Left ventricle myocardium inferior (tissue), 1 donor: ENCODE measurements around the gene ENOX2. TPM values are rescaled to one million over a fixed set of nuclear protein-coding genes. Genes with fewer than 3 reads are reported as not detected.
"Not testable (repeated sequence)": the region's sequence is repeated elsewhere in the genome, so short reads cannot be mapped to it uniquely, and the experiment has no call there.

Experiments
- DNase-seq: peaks from one replicate; pipeline ENCODE4 v3.0.0-alpha.2; 2020
- H3K27ac ChIP-seq: fragments of 200-600 bp; replicated peaks from 2 replicates; pipeline ENCODE4 v1.8.0; 2021
- H3K27me3 ChIP-seq: fragments of 200-600 bp; 2 replicates; pipeline ENCODE4 v1.8.0; 2021; ENCODE audit warnings: low read depth
- H3K36me3 ChIP-seq: fragments of 200-600 bp; 2 replicates; pipeline ENCODE4 v1.8.0; 2021
- H3K4me1 ChIP-seq: fragments of 200-600 bp; 2 replicates; pipeline ENCODE4 v1.8.0; 2021
- H3K4me3 ChIP-seq: fragments of 200-600 bp; 2 replicates; pipeline ENCODE4 v1.8.0; 2021; ENCODE audit warnings: mild to moderate bottlenecking, moderate library complexity
- H3K9me3 ChIP-seq: fragments of 200-600 bp; replicated peaks from 2 replicates; pipeline ENCODE4 v1.8.0; 2021
- intact Hi-C: fragments of 100-400 bp; cut with micrococcal nuclease; formaldehyde crosslinking; loops from one replicate; pipeline ENCODE4 v1.11.0; 2022
- total RNA-seq: library from RNA; stranded (reverse); fragmentation: NEBNext Ultra II Directional; extraction: Animal tissue kit (Norgen Biotek cat#: 25700); gene quantifications from one replicate; pipeline ENCODE4 v1.2.1, GENCODE V29; 2021
- TF ChIP-seq, protein P1 (sequence below): fragments of 200-600 bp; IDR thresholded peaks from 2 replicates; pipeline ENCODE4 v1.8.0; 2021; ENCODE audit warnings: antibody characterized with exemption, mild to moderate bottlenecking, borderline replicate concordance
- donor health status: DM: no; HTN: yes; CAD: no; lungs with severe emphysema.

Gene ENOX2
- total RNA-seq, 1 donor from 2014 or later: 14.1 TPM

DNA sequence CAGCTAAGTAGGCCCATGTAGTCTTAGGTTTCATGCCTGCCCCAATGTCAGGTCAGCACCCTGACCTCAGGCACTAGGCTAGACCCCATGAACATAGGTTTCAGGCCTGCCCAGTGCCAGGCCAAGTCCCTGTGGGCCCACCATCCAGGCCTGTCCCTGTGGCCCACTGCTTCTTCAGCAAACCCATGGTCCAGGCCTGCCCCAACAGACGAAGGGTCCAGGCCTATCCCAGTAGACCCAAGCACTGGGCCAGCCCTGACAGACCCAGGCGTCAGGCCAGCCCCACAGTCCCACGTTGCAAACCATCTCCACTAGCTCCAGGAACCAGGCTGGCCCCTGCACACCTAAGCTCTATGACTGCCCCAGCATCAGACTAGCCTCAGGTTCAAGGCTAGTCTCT is 92.4 kb downstream of the ENOX2 start:
- Histone ChIP-seq H3K4me3 (no peak overlapping the region), H3K9me3 (peaks cover 9% of the 10 kb centered on the region), H3K4me1 (no peaks in the 10 kb centered on the region), H3K27ac (no peak overlapping the region), H3K36me3 (no peaks in the 10 kb centered on the region), H3K27me3 (no peaks in the 10 kb centered on the region)
- no peak for DNase-seq
- intact Hi-C loops: no loop called here
- TF ChIP-seq, protein P1, sequence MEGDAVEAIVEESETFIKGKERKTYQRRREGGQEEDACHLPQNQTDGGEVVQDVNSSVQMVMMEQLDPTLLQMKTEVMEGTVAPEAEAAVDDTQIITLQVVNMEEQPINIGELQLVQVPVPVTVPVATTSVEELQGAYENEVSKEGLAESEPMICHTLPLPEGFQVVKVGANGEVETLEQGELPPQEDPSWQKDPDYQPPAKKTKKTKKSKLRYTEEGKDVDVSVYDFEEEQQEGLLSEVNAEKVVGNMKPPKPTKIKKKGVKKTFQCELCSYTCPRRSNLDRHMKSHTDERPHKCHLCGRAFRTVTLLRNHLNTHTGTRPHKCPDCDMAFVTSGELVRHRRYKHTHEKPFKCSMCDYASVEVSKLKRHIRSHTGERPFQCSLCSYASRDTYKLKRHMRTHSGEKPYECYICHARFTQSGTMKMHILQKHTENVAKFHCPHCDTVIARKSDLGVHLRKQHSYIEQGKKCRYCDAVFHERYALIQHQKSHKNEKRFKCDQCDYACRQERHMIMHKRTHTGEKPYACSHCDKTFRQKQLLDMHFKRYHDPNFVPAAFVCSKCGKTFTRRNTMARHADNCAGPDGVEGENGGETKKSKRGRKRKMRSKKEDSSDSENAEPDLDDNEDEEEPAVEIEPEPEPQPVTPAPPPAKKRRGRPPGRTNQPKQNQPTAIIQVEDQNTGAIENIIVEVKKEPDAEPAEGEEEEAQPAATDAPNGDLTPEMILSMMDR: no peak

DNA sequence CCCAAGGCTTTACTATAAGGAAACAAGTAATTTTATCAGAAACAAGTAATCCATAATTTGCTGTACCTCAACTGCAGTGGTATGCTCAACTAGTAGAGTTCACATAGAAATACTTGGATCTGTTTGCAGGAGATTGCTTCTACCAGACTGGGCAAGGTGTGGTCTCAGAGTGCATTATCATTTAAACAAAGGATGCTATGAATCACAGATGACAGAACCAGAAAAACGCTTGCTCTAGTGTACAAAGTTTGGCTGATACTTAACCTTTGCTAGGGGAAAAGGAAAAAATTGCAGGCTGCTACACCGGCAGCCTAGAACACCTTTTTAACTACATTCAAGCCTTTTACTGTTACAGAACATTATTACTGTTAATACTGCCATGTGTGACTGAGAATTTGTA is 97.1 kb downstream of the ENOX2 start:
- H3K4me3 ChIP-seq: no peak overlapping the region
- DNase-seq: no peak

DNA sequence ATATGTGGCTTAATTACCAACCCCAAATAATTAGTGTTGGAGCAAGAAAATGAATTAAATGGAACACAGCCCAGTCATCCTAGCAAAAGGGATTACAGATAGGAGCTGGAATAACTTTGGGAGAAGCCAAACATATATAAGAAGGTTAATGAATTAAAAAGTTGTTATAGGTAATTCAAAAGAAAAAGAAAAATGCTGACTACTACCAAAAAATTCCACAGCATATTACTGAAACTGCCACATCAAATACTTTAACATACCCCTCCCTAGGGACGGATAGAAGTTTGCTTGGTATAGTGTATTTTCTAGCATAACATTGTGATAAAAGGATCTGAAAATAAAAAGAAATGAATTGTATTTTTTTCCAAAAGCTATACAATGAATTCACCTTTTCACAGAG is 99.5 kb downstream of the ENOX2 start:
- DNase-seq: no peak
- no peak overlapping the region for H3K27ac ChIP-seq
- H3K27me3 ChIP-seq: no peaks in the 10 kb centered on the region
- H3K9me3 ChIP-seq: no peaks in the 10 kb centered on the region
- no peaks in the 10 kb centered on the region for H3K36me3 ChIP-seq
- no peak overlapping the region for H3K4me3 ChIP-seq
- H3K4me1 ChIP-seq: no peaks in the 10 kb centered on the region
- TF ChIP-seq, protein P1: no peak
- intact Hi-C loops: no loop called here

More for the DNA sequence above, 97.1 kb downstream of the ENOX2 start:
- no peak overlapping the region for H3K27ac ChIP-seq
- no peaks in the 10 kb centered on the region for H3K27me3 ChIP-seq
- no peaks in the 10 kb centered on the region for H3K36me3 ChIP-seq
- intact Hi-C loops: no loop called here
- H3K9me3 ChIP-seq: no peaks in the 10 kb centered on the region
- H3K4me1 ChIP-seq: no peaks in the 10 kb centered on the region
- TF ChIP-seq, protein P1: no peak

DNA sequence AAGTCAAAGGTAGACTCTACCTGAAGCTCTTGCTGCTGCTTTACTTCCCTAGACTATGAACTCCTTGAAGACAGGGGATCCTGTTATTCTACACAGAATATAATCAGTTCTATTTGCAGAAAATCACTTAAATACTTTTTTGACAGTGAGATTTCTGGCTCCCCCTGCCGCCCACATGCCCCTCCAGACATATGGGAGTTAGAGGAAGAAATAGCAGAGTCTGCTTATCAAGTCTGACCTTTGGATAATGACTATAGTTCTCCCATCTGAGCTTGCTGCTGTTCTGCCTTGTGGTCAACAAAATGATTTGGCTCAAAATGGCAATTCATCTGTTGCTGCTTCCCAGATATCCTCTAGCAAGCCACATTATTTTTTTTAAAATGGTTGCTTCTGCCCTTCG is 101.1 kb downstream of the ENOX2 start:
- TF ChIP-seq, protein P1: no peak
- Histone ChIP-seq H3K27ac (no peak overlapping the region), H3K4me3 (no peak overlapping the region), H3K9me3 (no peaks in the 10 kb centered on the region), H3K27me3 (no peaks in the 10 kb centered on the region), H3K36me3 (no peaks in the 10 kb centered on the region), H3K4me1 (no peaks in the 10 kb centered on the region)
- no peak for DNase-seq
- intact Hi-C loops: no loop called here

DNA sequence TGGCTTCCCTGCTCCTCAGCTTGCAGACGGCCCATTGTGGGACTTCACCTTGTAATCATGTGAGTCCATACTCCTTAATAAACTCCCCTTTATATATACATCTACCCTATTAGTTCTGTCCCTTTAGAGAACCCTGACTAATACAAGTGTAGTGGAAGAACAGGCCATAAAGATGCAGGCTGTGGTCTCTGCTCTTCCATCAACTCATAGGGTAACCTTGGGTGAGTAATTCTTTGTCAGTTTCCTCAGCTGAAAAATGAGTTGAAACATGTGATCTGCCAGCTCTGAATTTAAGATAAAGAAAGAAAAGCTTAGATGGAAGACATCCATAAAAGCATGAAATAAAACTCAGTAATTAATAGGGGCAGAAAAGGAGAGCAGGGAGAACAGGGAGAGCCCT is 103.6 kb downstream of the ENOX2 start:
- intact Hi-C loops: no loop called here
- Histone ChIP-seq H3K9me3 (no peaks in the 10 kb centered on the region), H3K4me1 (no peaks in the 10 kb centered on the region), H3K27me3 (no peaks in the 10 kb centered on the region), H3K27ac (no peak overlapping the region), H3K36me3 (no peaks in the 10 kb centered on the region), H3K4me3 (no peak overlapping the region)
- TF ChIP-seq, protein P1: no peak
- DNase-seq: no peak

DNA sequence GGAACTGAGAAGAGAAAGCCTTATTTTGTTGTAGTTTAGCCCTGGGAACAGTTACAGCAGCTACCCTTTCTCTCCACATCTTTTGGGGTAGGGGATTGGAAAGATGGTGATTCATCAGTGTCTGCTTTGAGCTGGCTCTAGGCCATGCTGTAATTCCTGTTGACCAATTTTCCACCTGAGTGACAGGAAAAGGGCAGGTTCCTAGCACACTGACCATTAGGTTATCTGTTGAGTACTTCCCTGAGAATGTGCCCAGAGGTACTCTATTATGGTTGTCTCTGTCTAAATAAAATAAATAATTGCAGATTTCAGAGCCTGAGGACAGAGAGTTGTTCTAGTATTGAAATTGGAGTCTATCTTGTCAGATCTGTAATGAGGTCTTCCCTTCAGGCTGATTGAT is 109.0 kb downstream of the ENOX2 start:
- no peak for DNase-seq
- Histone ChIP-seq H3K9me3 (no peaks in the 10 kb centered on the region), H3K36me3 (no peaks in the 10 kb centered on the region), H3K4me1 (no peaks in the 10 kb centered on the region), H3K4me3 (no peak overlapping the region), H3K27me3 (no peaks in the 10 kb centered on the region), H3K27ac (no peak overlapping the region)
- TF ChIP-seq, protein P1: no peak
- intact Hi-C loops: no loop called here

DNA sequence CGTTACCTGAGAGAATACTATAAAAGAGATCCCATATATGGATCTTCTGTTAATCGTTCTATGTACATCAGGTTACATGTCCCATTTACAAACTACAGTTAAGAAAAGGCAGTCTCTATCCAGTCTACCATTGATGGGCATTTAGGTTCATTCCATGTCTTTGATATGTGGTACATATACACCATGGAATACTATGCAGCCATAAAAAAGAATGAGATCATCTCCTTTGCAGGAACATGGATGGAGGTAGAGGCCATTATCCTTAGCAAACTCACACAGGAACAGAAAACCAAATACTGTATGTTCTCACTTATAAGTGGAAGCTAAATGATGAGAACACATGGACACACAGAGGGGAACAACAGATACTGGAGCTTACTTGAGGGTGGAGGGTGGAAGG is 111.1 kb downstream of the ENOX2 start:
- DNase-seq, H3K4me1 ChIP-seq, H3K27ac ChIP-seq, intact Hi-C loops, H3K9me3 ChIP-seq, H3K4me3 ChIP-seq, H3K27me3 ChIP-seq, H3K36me3 ChIP-seq: not testable (repeated sequence)
